Measurements from ENCODE around the gene ZC3H13.

Gene ZC3H13

DNA sequence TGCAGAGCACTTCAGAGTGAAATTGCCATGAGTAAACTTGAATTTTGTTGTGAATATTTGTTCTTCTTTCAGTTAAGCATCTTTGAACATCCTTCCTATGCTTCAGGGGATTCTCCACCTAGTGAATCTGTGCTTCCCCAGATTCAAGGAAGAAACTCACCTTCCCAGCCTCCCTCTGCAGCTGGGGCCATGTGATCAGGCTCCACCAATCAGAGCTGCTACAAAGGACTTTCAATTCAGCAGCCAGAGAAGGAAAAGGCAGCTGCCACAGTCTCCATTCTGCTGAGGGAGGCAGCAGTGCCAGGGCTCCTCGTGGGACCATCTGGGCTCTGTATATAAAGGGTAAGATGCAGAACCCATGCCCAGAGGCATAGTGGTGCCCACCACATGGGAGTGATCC lies 111.3 kb downstream of the ZC3H13 start:
- no peak for TF ChIP-seq ZFX (IDR thresholded peaks at IDR 0.05)
- TF ChIP-seq, protein P1, sequence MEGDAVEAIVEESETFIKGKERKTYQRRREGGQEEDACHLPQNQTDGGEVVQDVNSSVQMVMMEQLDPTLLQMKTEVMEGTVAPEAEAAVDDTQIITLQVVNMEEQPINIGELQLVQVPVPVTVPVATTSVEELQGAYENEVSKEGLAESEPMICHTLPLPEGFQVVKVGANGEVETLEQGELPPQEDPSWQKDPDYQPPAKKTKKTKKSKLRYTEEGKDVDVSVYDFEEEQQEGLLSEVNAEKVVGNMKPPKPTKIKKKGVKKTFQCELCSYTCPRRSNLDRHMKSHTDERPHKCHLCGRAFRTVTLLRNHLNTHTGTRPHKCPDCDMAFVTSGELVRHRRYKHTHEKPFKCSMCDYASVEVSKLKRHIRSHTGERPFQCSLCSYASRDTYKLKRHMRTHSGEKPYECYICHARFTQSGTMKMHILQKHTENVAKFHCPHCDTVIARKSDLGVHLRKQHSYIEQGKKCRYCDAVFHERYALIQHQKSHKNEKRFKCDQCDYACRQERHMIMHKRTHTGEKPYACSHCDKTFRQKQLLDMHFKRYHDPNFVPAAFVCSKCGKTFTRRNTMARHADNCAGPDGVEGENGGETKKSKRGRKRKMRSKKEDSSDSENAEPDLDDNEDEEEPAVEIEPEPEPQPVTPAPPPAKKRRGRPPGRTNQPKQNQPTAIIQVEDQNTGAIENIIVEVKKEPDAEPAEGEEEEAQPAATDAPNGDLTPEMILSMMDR (conservative IDR thresholded peaks at IDR 0.05), result no peak
- no peak overlapping the region for H3K27ac ChIP-seq

DNA sequence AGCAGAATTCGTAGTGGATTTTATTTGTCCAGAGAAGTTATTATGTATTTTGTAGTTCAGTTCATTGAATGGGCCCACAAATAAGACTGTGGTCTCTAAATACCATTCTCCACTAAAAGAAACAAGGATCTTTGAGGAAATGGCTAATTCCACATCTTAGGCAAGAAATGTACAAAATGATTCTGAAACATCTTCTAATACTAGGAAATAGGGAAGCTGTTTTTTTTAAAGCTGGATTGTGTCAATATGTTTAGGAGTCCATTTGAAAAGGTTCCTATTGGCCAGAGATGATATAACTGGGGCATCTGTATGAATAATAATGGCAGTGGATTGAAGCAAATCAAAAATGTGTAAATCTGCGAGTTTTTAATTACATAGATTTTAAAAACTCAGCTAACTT lies 112.5 kb downstream of the ZC3H13 start:
- no peak for TF ChIP-seq ZFX (IDR thresholded peaks at IDR 0.05)
- TF ChIP-seq, protein P1 (conservative IDR thresholded peaks at IDR 0.05), result no peak
- H3K27ac ChIP-seq, result no peak overlapping the region

DNA sequence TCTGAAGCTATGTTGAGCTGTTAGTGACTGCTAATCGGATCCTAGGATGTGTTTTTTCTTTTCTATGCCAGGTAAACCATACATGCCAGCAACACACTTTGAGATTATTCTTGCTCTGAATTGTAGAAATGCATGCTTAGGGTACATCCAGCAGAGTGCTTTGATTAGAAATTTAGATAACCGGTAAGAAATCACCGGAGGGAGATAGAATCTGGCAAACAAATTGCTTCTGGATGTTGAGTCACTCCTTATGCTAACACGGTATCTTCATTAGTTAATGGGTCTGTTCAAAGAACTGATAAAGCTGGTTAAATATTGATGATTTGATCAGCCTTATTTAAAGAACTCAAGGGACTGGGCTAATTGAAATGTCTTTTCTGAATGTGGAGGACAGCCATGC lies 115.9 kb downstream of the ZC3H13 start:
- no peak overlapping the region for H3K27ac ChIP-seq
- TF ChIP-seq, protein P1 (conservative IDR thresholded peaks at IDR 0.05), result no peak
- no peak for TF ChIP-seq ZFX (IDR thresholded peaks at IDR 0.05)

DNA sequence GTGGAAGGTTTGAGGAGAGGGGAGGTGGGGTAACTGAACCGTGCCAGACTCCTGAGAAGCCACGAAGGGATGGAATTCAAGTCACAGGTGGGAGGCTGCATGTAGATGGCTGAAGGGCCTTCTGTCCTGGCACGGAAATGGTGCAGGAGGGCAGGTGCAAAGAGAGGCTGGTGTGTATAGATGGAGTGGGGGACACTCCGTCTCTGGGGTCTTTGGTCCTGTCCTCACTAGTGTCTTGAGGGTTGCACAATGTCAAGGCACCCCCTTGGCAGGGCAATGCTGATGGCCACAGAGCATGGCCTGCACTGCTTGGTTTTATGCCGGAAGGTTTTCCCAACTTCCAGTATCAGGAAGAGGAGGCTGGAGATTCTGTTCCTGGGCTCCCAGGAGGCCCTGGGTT lies 118.3 kb downstream of the ZC3H13 start:
- no peak for TF ChIP-seq ZFX (IDR thresholded peaks at IDR 0.05)
- TF ChIP-seq, protein P1 (conservative IDR thresholded peaks at IDR 0.05), result no peak

DNA sequence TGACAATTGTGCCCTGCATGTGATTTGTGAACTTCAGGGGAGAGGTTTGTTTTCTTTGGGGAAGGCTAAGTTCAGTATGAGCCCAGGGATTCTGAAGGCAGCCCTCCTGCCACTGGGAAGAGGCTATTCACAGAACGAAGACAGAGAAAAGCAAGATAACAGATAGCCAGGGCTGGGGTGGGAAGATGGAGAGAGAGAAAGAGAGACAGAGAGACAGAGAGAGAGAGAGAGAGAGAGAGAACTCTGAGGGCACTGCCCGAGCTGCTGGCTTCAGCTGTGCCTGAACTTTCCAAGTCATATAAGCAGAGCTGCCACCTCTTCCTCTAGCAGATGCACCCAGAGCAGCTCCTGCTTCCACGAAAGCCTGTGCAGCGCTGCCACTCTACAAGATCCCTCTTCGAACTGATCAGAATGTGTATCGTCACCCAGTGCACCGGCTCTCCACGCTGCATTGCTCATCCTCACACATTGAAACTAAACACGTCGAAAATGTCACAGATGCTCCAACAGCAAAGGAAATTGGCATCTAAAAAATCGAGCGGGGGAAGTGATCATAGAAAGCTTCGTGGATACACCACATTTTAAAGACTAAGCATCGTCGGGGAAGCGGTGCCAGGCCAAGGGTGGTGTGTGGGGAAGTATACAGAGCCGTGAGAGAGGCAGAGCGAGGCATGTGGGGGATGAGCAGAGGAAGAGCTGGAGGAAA lies 119.2 kb downstream of the ZC3H13 start:
- TF ChIP-seq, protein P1 (conservative IDR thresholded peaks at IDR 0.05), result no peak
- no peak for TF ChIP-seq ZFX (IDR thresholded peaks at IDR 0.05)

More for the DNA sequence above, 118.3 kb downstream of the ZC3H13 start:
- H3K27ac ChIP-seq, result no peak overlapping the region

DNA sequence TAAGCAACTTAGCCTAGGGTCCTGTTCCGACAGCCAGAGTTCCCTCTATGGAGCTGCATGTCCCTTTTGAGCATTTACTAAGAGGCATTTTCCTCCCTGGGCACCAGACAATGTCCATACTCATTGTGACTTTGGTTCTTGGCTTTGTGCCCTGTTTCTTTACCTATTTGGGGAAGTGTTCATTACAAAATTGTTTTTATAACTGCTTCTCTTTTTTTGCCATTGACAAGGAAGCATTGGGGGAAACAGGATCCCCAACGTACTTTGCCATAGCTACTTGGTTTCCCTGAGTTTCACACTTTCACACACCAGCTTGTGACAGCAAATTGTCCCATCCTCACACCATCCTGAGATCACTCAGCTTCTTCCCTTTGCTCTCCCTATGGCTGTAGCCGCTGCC lies 119.9 kb downstream of the ZC3H13 start:
- TF ChIP-seq, protein P1 (conservative IDR thresholded peaks at IDR 0.05), result no peak
- no peak for TF ChIP-seq ZFX (IDR thresholded peaks at IDR 0.05)

More for the DNA sequence above, 119.2 kb downstream of the ZC3H13 start:
- H3K27ac ChIP-seq, result no peak overlapping the region

DNA sequence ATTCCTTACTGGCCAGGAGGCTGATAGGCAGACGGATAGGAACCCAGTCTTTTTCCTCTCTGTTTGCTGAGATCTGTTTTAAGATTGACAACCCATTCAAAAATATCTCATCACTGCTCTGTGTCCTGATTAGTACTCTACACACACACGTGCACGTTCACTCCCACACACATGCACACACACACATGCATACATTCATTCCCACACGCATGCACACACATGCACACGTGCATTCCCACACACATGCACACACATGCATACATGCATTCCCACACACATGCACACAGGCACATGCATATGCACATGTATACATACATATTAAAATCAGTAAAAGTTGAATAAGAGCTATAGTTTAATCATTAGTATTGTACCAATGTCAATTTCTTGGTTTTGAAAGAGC lies 120.4 kb downstream of the ZC3H13 start:
- no peak for TF ChIP-seq ZFX (IDR thresholded peaks at IDR 0.05)
- TF ChIP-seq, protein P1 (conservative IDR thresholded peaks at IDR 0.05), result no peak
- H3K27ac ChIP-seq, result no peak overlapping the region

More for the DNA sequence above, 119.9 kb downstream of the ZC3H13 start:
- H3K27ac ChIP-seq, result no peak overlapping the region

All from C4-2B (cell line).